LNCAP (cell line): ENCODE measurements around the gene SEMA3D.

ENCODE experiments used
- CTCF ChIP-seq: fragments of 450-650 bp; IDR thresholded peaks from 2 replicates; pipeline ENCODE4 v1.5.1; 2017; ENCODE audit warnings: mild to moderate bottlenecking

SEMA3D gene

GRCh38 chr7:85081392-85081791, 105.5 kb downstream of the SEMA3D start:
- no peak for TF ChIP-seq CTCF

GRCh38 chr7:85079434-85079833, 107.4 kb downstream of the SEMA3D start:
- TF ChIP-seq CTCF = no peak

- no peak for TF ChIP-seq CTCF
These were observed 108.7 kb downstream of the SEMA3D start for GRCh38 chr7:85078181-85078580.

- TF ChIP-seq CTCF = no peak
These were observed 111.0 kb downstream of the SEMA3D start for GRCh38 chr7:85075864-85076263.

GRCh38 chr7:85074992-85075391, 111.9 kb downstream of the SEMA3D start:
- no peak for TF ChIP-seq CTCF

- TF ChIP-seq CTCF = no peak
These were observed 112.8 kb downstream of the SEMA3D start for GRCh38 chr7:85074016-85074415.

- TF ChIP-seq CTCF = no peak
These were observed 115.8 kb downstream of the SEMA3D start for GRCh38 chr7:85070967-85071628.

GRCh38 chr7:85068799-85069198, 118.1 kb downstream of the SEMA3D start:
- no peak for TF ChIP-seq CTCF
